Heart right ventricle (tissue), 16 donors: ENCODE data around the gene LYPD6. TPM values are rescaled to one million over a fixed set of nuclear protein-coding genes. Genes with fewer than 3 reads are reported as not detected.

Experiments
- ATAC-seq, 8 donors: fragments of 200-7000 bp; cut with Tn5 transposase; one replicate each; pipeline ENCODE4 v1.9.1; 2020; ENCODE audit warnings: mild to moderate bottlenecking in 8 of 8, moderate library complexity in 8 of 8, moderate number of reproducible peaks in 1 of 8
- DNase-seq, 2 donors: peaks; one replicate each; pipeline ENCODE4 v3.0.0-alpha.2; 2020
- H3K27ac ChIP-seq, 10 donors: fragments of 200-600 bp; sonication (generic) in 2 of 10; one replicate each; pipeline versions ENCODE4 v1.5.0 to v1.8.0; 2020 to 2022; ENCODE audit warnings: mild to moderate bottlenecking in 3 of 10
- H3K27me3 ChIP-seq, 7 donors: fragments of 200-600 bp; one replicate each; pipeline ENCODE4 v1.8.0; 2021 to 2022; ENCODE audit warnings: mild to moderate bottlenecking in 2 of 7
- H3K36me3 ChIP-seq, 9 donors: fragments of 200-600 bp; sonication (generic) in 1 of 9; one replicate each; pipeline versions ENCODE4 v1.5.0 to v1.8.0; 2020 to 2022; ENCODE audit warnings: mild to moderate bottlenecking in 2 of 9
- H3K4me1 ChIP-seq, 9 donors: fragments of 200-600 bp; sonication (generic) in 1 of 9; one replicate each; pipeline versions ENCODE4 v1.5.0 to v1.8.0; 2020 to 2022; ENCODE audit warnings: mild to moderate bottlenecking in 4 of 9
- H3K4me3 ChIP-seq, 10 donors: fragments of 200-600 bp; sonication (generic) in 2 of 10; one replicate each; pipeline versions ENCODE4 v1.5.0 to v1.8.0; 2020 to 2022; ENCODE audit warnings: mild to moderate bottlenecking in 7 of 10, moderate library complexity in 2 of 10
- H3K9me3 ChIP-seq, 11 donors: fragments of 200-600 bp in 10 of 11; sonication (generic) in 2 of 11; one replicate each; pipeline versions ENCODE4 v1.5.0 to v1.8.0; 2013 to 2022; ENCODE audit warnings: mild to moderate bottlenecking in 2 of 11, control low read depth in 1 of 11, moderate library complexity in 1 of 11
- WGBS, 2 donors: extraction: QIAGEN DNeasy Blood & Tissue Kit; methylation state at CpG; one replicate each; pipeline ENCODE4 v1.1.7; 2013; ENCODE audit warnings: inconsistent platforms in 1 of 2; 5-methylcytosine and 5-hydroxymethylcytosine counted together
- intact Hi-C, 10 donors: fragments of 100-400 bp; cut with DNase I; formaldehyde crosslinking; loops; one replicate each; pipeline versions ENCODE4 v1.11.1 to v1.14.2; 2022
- polyA plus RNA-seq, 2 donors: library from polyadenylated mRNA; stranded (reverse); fragments of 200-250 nt; gene quantifications; one replicate each; pipeline ENCODE4 v1.2.3, GENCODE V29; 2013
- total RNA-seq, 10 donors: library from RNA; stranded (reverse); fragmentation: NEBNext Ultra II Directional in 3 of 10; extraction: Animal tissue kit (Norgen Biotek cat#: 25700) in 3 of 10; gene quantifications; one replicate each; pipeline versions ENCODE4 v1.2.1 to v1.2.4, GENCODE V29; 2021 to 2023
- TF ChIP-seq, protein P1 (sequence below), 9 donors: fragments of 200-600 bp; sonication (generic) in 2 of 9; IDR thresholded peaks; one replicate each; pipeline versions ENCODE4 v1.5.0 to v1.8.0; 2021 to 2022; ENCODE audit warnings: antibody characterized with exemption in 9 of 9, mild to moderate bottlenecking in 5 of 9, moderate library complexity in 1 of 9
- donor health status: Arrhythmogenic right ventricular cardiomyopathy.
- donor health status: ischemic (EF 13 %, LVEDD 7.1; RV severe dilation, severe dysfunction).
- donor health status: healthy with polysubstance abuse.
- donor health status: DM: no; HTN: yes; CAD: no.
- donor health status: DM: no; HTN: no; CAD: no.
- donor health status: ischemic (EF 25% LVEDD 6.9; RV normal size, moderate dysfunction).
- donor health status: ischemic (EF 25% LVEDD 5.7; RV mildly dilated, moderate dysfunction).
- donor health status: healthy.
- donor health status: DM: yes; HTN: yes; CAD: no.
- donor health status: Ischemic cardiomyopathy.
- donor health status: ischemic (EF 35%, LVEDD 5.7; RV mildly dilated, moderate dysfunction).
- donor health status: nonischemic (EF 11% LVEDD 7.7; RV severe dilation, severe dysfunction).
- donor health status: DM: yes; HTN: yes; CAD: no.
- donor health status: PGD.
- donor health status: ischemic (EF 29% LVEDD 5.4; RV normal size, mild dysfunction).
- donor health status: nonischemic (EF 23%, LVEDD 6.1; RV moderate dilation, normal function).

LYPD6 gene
- total and polyA plus RNA-seq, 12 donors: 0.06 to 0.55 (median 0.15) TPM; not detected in 1

DNA sequence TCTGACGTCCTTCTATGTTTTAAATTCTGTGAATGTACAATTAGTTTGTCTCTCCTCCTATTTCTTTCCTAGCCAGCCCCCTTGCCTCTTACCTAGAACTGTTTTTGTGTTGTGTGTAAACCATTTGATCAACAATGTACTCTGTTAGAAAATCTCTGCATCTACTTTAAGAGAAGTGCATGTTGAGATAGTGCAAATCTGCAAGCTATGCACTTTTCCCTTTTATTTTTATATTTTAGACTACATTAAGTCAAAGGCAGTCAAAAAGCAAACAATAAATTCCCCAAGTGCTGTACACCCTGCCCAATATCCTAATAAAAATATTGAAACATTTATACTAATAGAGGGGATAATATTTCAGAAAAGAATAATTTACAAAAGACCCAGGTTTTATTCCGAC, 13.7 kb downstream of the LYPD6 start:
- ATAC-seq (no peak), DNase-seq (no peak)
- no peaks in the 10 kb centered on the region for H3K4me1 ChIP-seq
- H3K27ac ChIP-seq: no peak overlapping the region
- no peaks in the 10 kb centered on the region for H3K36me3 ChIP-seq
- peaks cover 0 to 8% (median 1%) of the 10 kb centered on the region in 7 donors for H3K27me3 ChIP-seq
- no peak overlapping the region for H3K4me3 ChIP-seq
- intact Hi-C loops: loop anchor here in 1 of 10 donors (5.0 kb wide), 1 partner anchor 1188 kb away; no protein-coding TSS in a partner anchor
- no peaks in the 10 kb centered on the region for H3K9me3 ChIP-seq
- TF ChIP-seq, protein P1, sequence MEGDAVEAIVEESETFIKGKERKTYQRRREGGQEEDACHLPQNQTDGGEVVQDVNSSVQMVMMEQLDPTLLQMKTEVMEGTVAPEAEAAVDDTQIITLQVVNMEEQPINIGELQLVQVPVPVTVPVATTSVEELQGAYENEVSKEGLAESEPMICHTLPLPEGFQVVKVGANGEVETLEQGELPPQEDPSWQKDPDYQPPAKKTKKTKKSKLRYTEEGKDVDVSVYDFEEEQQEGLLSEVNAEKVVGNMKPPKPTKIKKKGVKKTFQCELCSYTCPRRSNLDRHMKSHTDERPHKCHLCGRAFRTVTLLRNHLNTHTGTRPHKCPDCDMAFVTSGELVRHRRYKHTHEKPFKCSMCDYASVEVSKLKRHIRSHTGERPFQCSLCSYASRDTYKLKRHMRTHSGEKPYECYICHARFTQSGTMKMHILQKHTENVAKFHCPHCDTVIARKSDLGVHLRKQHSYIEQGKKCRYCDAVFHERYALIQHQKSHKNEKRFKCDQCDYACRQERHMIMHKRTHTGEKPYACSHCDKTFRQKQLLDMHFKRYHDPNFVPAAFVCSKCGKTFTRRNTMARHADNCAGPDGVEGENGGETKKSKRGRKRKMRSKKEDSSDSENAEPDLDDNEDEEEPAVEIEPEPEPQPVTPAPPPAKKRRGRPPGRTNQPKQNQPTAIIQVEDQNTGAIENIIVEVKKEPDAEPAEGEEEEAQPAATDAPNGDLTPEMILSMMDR (IDR thresholded peaks at IDR 0.05): no peak
- 84 to 87% methylated on average over 2 of the region's 2 CpGs for WGBS, 2 donors

DNA sequence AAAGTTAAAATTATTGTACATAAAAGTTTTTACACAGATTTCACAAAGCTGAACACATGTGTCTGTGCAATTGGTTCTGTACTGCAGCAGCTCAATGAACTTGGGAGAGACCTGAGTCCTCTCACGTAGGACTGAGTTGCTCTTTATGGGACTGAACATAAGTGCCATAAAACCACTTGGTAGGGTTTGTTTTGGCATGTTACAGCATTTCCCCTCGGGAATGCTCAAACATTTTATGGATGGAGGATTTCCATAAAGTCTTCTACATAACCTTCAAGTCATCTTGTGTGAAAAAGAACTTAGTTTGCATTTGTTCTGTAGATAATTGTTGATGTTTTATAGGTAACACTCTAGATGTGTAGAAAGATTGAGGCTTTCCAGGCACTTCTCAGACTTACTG, 15.9 kb downstream of the LYPD6 start:
- Histone ChIP-seq H3K27ac (no peak overlapping the region), H3K4me3 (no peak overlapping the region), H3K4me1 (no peaks in the 10 kb centered on the region), H3K27me3 (peaks cover 0 to 11% (median 5%) of the 10 kb centered on the region in 7 donors), H3K9me3 (no peaks in the 10 kb centered on the region), H3K36me3 (no peaks in the 10 kb centered on the region)
- intact Hi-C loops: no loop called here
- 67 to 71% methylated on average over 2 of the region's 2 CpGs for WGBS, 2 donors
- DNase-seq (no peak), ATAC-seq (no peak)
- TF ChIP-seq, protein P1 (IDR thresholded peaks at IDR 0.05): no peak

DNA sequence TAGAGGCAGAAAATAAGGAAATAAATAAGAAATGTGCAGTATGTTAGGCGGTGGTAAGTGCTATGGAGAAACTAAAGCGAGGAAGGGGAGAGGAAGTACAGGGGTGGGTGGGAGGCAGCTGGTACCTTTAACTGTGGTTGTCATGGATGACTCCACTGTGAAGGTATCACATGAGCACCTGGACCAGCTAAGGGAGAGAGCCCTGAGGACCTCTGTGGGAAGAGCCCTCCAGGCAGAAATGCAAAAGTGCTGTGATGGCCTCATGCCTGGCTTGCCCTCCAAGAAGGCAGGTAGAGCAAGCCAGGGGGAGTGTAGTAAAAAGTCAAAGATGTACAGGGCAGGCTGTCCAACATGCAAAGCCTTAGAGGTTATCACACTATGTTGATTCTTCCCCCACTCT, 17.9 kb downstream of the LYPD6 start:
- H3K9me3 ChIP-seq: no peaks in the 10 kb centered on the region
- no peak for ATAC-seq
- no peaks in the 10 kb centered on the region for H3K4me1 ChIP-seq
- intact Hi-C loops: no loop called here
- no peak overlapping the region for H3K4me3 ChIP-seq
- TF ChIP-seq, protein P1 (IDR thresholded peaks at IDR 0.05): no peak
- WGBS, 2 donors: 96 to 97% methylated on average over 2 of the region's 2 CpGs
- H3K27me3 ChIP-seq: peaks cover 0 to 11% (median 5%) of the 10 kb centered on the region in 7 donors
- no peak overlapping the region for H3K27ac ChIP-seq
- no peak for DNase-seq
- no peaks in the 10 kb centered on the region for H3K36me3 ChIP-seq

DNA sequence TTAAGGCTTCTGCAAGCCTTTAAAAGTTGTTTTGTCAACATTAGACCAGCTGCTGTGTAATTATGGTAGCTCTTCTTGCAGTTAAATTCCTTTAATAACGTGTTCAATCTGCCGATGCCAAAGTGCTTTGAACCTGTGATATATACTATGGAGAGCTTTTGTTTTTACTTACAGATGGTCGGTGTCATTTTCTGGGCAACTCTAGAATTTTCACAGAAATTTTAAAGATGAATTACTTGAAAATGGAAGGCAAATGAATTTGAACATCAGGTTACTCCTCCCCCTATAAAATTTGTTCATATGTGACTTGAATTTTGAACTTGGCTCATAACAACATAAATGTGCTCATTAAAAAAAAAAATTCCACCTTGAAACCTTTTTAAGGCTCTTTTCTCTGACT, 23.0 kb downstream of the LYPD6 start:
- ATAC-seq (no peak), DNase-seq (no peak)
- intact Hi-C loops: no loop called here
- Histone ChIP-seq H3K4me1 (no peaks in the 10 kb centered on the region), H3K27me3 (peaks cover 0 to 8% (median 0%) of the 10 kb centered on the region in 7 donors), H3K27ac (no peak overlapping the region), H3K9me3 (no peaks in the 10 kb centered on the region), H3K36me3 (no peaks in the 10 kb centered on the region), H3K4me3 (no peak overlapping the region)
- TF ChIP-seq, protein P1 (IDR thresholded peaks at IDR 0.05): no peak
- WGBS, 2 donors: 84 to 87% methylated on average over 3 of the region's 3 CpGs
